Measurements from ENCODE around the gene ZDHHC18. TPM values are rescaled to one million over a fixed set of nuclear protein-coding genes. Genes with fewer than 3 reads are reported as not detected.
"Not testable (repeated sequence)": the region's sequence is repeated elsewhere in the genome, so short reads cannot be mapped to it uniquely, and the experiment has no call there.

ZDHHC18 gene
- total RNA-seq, 2 experiments from 2014 or later = 18.2 to 19.5 TPM

GRCh38 chr1:26839339-26839722 lies 12.8 kb downstream of the ZDHHC18 start:
- H3K4me2 ChIP-seq (ENCODE audit: low read length) = no peak overlapping the region
- no peaks in the 10 kb centered on the region for H3K79me2 ChIP-seq (ENCODE audit: insufficient read depth, low read depth, low read length)
- intact Hi-C loops (cut with micrococcal nuclease; ENCODE audit: unreplicated experiment) = no loop called here
- ChIA-PET POLR2A (interaction anchor here (0.6 kb wide), 1 partner anchor 39 kb away, joined by 3 read pairs; no protein-coding TSS in a partner anchor), CTCF (ENCODE audit: unreplicated experiment) (no interaction called here)
- H3K4me3 ChIP-seq (ENCODE audit: low read depth, low read length, poor library complexity, severe bottlenecking) = no peak overlapping the region
- H3K9me3 ChIP-seq (ENCODE audit: low read length) = no peaks in the 10 kb centered on the region
- no TSS peak for BruUV-seq (replicated peaks)
- H3K9me2 ChIP-seq (ENCODE audit: insufficient read depth, low read length) = no peaks in the 10 kb centered on the region
- TF ChIP-seq EZH2phosphoT487 (IDR thresholded peaks at IDR 0.05; ENCODE audit: borderline replicate concordance, low read depth, low read length) = no peak
- TF ChIP-seq CTCF (conservative IDR thresholded peaks at IDR 0.05; ENCODE audit: low read length) = no peak
- no peak overlapping the region for H3K27ac ChIP-seq (ENCODE audit: low read depth, low read length, poor library complexity, severe bottlenecking)
- H3K36me3 ChIP-seq (ENCODE audit: insufficient read depth, low read length) = peaks cover 63% of the 10 kb centered on the region
- no peaks in the 10 kb centered on the region for H3K4me1 ChIP-seq (ENCODE audit: insufficient read depth, low read length, poor library complexity, severe bottlenecking)
- no peak overlapping the region for H2AFZ ChIP-seq (ENCODE audit: low read length)
- H4K20me1 ChIP-seq (ENCODE audit: insufficient read depth, low read length) = no peaks in the 10 kb centered on the region
- no peak for DNase-seq (ENCODE audit: low spot score)

GRCh38 chr1:26839779-26840178 lies 13.3 kb downstream of the ZDHHC18 start:
- Histone ChIP-seq H3K4me3 (ENCODE audit: low read depth, low read length, poor library complexity, severe bottlenecking) (no peak overlapping the region), H3K4me1 (ENCODE audit: insufficient read depth, low read length, poor library complexity, severe bottlenecking) (no peaks in the 10 kb centered on the region), H3K4me2 (ENCODE audit: low read length) (no peak overlapping the region), H4K20me1 (ENCODE audit: insufficient read depth, low read length) (no peaks in the 10 kb centered on the region), H3K36me3 (ENCODE audit: insufficient read depth, low read length) (peaks cover 58% of the 10 kb centered on the region), H2AFZ (ENCODE audit: low read length) (no peak overlapping the region), H3K9me2 (ENCODE audit: insufficient read depth, low read length) (no peaks in the 10 kb centered on the region), H3K9me3 (ENCODE audit: low read length) (no peaks in the 10 kb centered on the region), H3K27ac (ENCODE audit: low read depth, low read length, poor library complexity, severe bottlenecking) (no peak overlapping the region), H3K79me2 (ENCODE audit: insufficient read depth, low read depth, low read length) (no peaks in the 10 kb centered on the region)
- intact Hi-C loops (cut with micrococcal nuclease; ENCODE audit: unreplicated experiment) = no loop called here
- no peak for TF ChIP-seq CTCF (conservative IDR thresholded peaks at IDR 0.05; ENCODE audit: low read length)
- TF ChIP-seq EZH2phosphoT487 (IDR thresholded peaks at IDR 0.05; ENCODE audit: borderline replicate concordance, low read depth, low read length) = no peak
- POLR2A ChIA-PET = no interaction called here
- CTCF ChIA-PET (ENCODE audit: unreplicated experiment) = no interaction called here
- no peak for DNase-seq (ENCODE audit: low spot score)
- no TSS peak for BruUV-seq (replicated peaks)

- BruUV-seq (replicated peaks) = no TSS peak
- POLR2A ChIA-PET = no interaction called here
- CTCF ChIA-PET (ENCODE audit: unreplicated experiment) = no interaction called here
These were observed 18.1 kb downstream of the ZDHHC18 start for GRCh38 chr1:26844424-26845196.

GRCh38 chr1:26847826-26848225 lies 21.3 kb downstream of the ZDHHC18 start:
- H3K4me1 ChIP-seq (ENCODE audit: insufficient read depth, low read length, poor library complexity, severe bottlenecking); H4K20me1 ChIP-seq (ENCODE audit: insufficient read depth, low read length); intact Hi-C loops (cut with micrococcal nuclease; ENCODE audit: unreplicated experiment); H3K79me2 ChIP-seq (ENCODE audit: insufficient read depth, low read depth, low read length); BruUV-seq (replicated peaks); H2AFZ ChIP-seq (ENCODE audit: low read length); H3K9me2 ChIP-seq (ENCODE audit: insufficient read depth, low read length); H3K27ac ChIP-seq (ENCODE audit: low read depth, low read length, poor library complexity, severe bottlenecking); CTCF ChIA-PET (ENCODE audit: unreplicated experiment); POLR2A ChIA-PET; H3K4me3 ChIP-seq (ENCODE audit: low read depth, low read length, poor library complexity, severe bottlenecking); H3K4me2 ChIP-seq (ENCODE audit: low read length); DNase-seq (ENCODE audit: low spot score); H3K9me3 ChIP-seq (ENCODE audit: low read length): not testable (repeated sequence)
- H3K36me3 ChIP-seq (ENCODE audit: insufficient read depth, low read length) = peaks cover 48% of the 10 kb centered on the region; the same call in 1 of the 2 replicates

More at GRCh38 chr1:26844424-26845196, 18.1 kb downstream of the ZDHHC18 start:
- intact Hi-C loops (cut with micrococcal nuclease; ENCODE audit: unreplicated experiment) = no loop called here
- no peaks in the 10 kb centered on the region for H3K9me2 ChIP-seq (ENCODE audit: insufficient read depth, low read length)
- H4K20me1 ChIP-seq (ENCODE audit: insufficient read depth, low read length) = no peaks in the 10 kb centered on the region
- H3K9me3 ChIP-seq (ENCODE audit: low read length) = no peaks in the 10 kb centered on the region
- no peak overlapping the region for H3K27ac ChIP-seq (ENCODE audit: low read depth, low read length, poor library complexity, severe bottlenecking)
- no peak overlapping the region for H3K4me3 ChIP-seq (ENCODE audit: low read depth, low read length, poor library complexity, severe bottlenecking)
- no peak overlapping the region for H2AFZ ChIP-seq (ENCODE audit: low read length)
- no peaks in the 10 kb centered on the region for H3K4me1 ChIP-seq (ENCODE audit: insufficient read depth, low read length, poor library complexity, severe bottlenecking)
- H3K79me2 ChIP-seq (ENCODE audit: insufficient read depth, low read depth, low read length) = no peaks in the 10 kb centered on the region
- H3K4me2 ChIP-seq (ENCODE audit: low read length) = no peak overlapping the region
- no peak for TF ChIP-seq CTCF (conservative IDR thresholded peaks at IDR 0.05; ENCODE audit: low read length)
- no peak for TF ChIP-seq EZH2phosphoT487 (IDR thresholded peaks at IDR 0.05; ENCODE audit: borderline replicate concordance, low read depth, low read length)
- no peak for DNase-seq (ENCODE audit: low spot score)
- H3K36me3 ChIP-seq (ENCODE audit: insufficient read depth, low read length) = peaks cover 43% of the 10 kb centered on the region

Data from OCI-LY7 (cell line).